ENCODE measurements around the gene EVA1C. TPM values are rescaled to one million over a fixed set of nuclear protein-coding genes. Genes with fewer than 3 reads are reported as not detected.
A peak's percentile ranks its signal among the peaks of the same experiment; 100 is the strongest.
"Not testable (repeated sequence)": the region's sequence is repeated elsewhere in the genome, so short reads cannot be mapped to it uniquely, and the experiment has no call there.

The EVA1C gene
- total RNA-seq, 1 donor from 2014 or later, result 1.0 TPM

DNA sequence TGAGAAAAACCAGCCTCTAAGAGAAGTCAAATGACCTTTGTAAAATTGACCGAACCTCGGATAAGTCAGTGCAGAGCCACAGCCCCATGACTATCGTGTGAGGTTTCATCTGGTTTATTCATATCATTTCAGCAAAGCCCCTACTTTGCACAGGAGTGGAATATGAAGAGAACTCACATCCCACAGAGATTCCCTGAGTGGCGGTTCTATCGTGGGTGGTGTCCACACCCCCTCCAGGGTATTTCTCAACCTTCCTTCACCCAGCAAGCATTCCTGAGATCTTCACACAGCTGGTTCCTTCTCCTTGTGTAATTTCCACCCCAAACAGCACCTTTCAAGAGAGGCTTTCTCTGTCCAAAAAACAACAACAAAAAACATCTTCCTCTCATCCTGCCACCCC, 47.5 kb downstream of the EVA1C start:
- no peak for DNase-seq (ENCODE audit: low read depth)

DNA sequence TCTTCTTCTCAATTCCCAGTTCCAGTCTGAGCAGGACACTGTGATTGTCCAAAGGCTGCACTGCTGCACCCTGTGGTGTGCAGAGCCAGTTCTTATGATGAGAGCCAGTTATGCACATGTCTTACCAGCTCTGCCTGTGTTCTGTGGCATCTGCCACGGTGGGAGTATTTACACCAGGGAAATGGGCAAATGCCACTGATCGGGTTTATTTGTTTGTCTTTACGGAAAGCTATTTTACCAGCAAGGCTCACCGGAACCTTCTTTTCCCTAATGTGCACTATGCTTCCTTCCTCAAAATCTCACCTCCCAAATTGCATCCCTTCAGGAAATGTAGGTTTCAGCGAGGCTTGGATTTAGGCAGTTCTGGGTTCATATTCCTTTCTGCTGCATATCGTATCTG, 49.0 kb downstream of the EVA1C start:
- DNase-seq (ENCODE audit: low read depth), result no peak

DNA sequence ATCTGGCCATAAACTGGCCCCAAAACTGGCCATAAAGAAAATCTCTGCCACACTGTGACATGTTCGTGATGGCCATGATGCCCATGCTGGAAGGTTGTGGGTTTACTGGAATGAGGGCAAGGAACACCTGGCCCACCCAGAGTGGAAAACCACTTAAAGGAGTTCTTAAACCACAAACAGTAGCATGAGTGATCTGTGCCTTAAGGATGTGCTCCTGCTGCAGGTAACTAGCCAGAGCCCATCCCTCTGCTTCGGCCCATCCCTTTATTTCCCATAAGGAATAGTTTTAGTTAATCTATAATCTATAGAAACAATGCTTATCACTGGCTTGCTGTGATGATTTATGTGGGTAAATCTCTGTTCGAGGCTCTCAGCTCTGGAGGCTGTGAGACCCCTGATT, 50.1 kb downstream of the EVA1C start:
- not testable (repeated sequence) for DNase-seq (ENCODE audit: low read depth)

DNA sequence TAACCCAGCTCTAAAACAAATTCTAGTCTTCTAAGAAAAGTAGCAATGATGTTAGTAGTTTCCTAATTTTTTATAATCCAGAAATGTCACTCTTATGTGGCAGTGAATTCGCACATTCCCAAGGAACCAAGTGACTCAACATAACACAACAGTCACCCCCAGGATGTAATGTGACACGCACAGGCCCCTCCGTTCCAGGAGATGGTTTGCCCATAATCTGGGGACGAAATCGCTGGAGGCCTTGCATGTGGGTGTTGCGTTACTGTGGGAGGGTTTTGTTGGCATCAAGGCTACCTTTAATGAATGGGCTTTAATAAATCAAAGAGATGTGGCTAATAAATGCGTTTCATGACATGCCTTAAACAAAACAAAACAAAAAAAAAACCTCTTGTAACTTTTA, 50.9 kb downstream of the EVA1C start:
- peak; percentile 51 for DNase-seq (ENCODE audit: low read depth)

DNA sequence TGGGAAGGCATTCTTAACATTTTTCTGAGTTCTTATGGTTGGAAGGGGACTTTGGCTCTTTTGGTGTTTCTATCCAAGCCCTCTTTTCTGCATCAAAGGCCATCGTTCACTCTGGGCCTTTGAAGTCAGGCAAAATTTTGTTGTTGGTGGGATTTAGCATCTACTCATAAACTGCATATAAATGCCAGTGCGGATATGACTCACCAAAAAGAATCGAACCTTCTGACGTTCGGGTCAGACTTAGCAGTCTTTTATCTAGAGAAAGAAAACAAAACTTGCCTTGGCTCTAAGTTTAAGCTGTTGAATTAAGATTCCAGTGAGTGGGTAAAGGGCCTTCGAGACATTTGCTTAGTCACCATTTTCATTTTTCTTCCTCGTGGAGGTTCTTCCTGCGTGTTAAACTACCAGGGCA, 51.4 kb downstream of the EVA1C start:
- peak; percentile 67 for DNase-seq (ENCODE audit: low read depth)

DNA sequence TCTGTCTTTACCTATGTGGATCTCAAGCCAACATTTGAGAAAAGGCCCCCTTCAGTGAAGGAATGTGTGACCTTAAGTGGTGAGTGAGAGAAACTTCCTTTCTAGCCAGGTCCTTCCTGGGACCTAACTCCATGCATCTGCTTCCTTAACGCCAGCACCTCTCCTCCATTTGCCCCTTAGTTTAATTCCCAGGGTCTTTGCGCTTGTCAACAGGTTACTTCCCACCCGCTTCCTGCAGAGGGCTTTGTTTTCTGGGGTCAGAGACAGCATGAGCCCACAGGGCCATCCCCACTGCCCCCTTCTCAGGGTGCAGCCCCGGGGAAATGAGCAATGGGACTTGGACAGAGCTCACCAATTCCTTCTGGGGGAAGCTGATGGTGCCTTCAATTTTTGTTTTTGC, 54.8 kb downstream of the EVA1C start:
- no peak for DNase-seq (ENCODE audit: low read depth)

DNA sequence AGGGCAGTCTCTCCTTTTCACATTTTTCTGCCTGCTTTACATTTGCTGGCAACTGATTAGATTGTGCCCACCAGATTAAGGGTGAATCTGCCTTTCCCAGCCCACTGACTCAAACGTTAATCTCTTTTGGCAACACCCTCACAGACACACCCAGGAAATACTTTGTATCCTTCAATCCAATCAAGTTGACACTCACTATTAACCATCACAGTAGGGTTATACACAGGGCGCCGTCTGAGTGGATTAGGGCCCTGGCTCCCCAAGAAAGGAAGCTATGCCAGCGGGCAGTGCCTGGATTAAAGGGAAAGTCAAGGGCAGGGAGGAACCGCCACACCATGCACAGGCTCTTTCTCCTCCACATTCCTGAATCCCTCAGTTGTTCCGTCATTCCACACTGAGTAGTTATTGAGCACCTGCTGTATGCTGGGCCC, 56.2 kb downstream of the EVA1C start:
- DNase-seq (ENCODE audit: low read depth), result no peak

DNA sequence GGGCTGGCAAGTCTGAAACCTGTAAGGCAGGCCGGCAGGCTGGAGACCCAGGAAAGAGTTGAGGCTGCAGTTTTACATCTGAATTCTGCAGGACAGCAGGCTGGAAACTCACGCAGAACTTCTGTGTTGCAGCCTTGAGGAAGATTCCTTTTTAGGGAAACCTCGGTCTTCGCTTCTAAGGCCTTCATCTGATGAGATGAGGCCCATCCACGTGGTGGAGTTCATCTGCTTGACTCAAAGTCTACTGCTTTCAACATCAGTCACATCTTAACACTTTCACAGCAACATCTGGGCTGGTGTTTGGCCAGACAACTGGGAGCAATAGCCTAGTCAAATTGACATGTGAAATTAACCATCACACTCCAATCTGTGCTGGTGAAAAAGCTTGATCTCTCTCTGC, 57.1 kb downstream of the EVA1C start:
- no peak for DNase-seq (ENCODE audit: low read depth)

DNA sequence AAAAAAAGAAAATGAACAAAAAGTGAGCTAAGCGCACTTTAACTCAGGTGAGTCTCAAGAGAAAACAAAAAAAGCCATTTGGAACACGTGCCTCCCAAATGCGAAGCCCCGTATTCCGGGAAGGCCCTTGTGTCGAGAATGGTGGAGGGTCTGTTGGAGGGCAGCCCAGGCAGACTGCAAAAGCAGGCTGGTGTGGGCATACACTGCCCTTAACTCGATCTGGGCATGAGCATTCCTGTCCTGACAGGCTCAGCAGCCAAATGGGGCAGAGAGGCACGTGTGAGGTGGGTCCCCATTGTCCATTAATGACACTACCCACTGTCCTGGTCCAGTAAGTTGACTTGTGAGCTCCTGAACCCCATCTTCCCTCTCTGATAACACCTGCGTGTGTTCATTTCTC, 57.7 kb downstream of the EVA1C start:
- DNase-seq (ENCODE audit: low read depth), result no peak

DNA sequence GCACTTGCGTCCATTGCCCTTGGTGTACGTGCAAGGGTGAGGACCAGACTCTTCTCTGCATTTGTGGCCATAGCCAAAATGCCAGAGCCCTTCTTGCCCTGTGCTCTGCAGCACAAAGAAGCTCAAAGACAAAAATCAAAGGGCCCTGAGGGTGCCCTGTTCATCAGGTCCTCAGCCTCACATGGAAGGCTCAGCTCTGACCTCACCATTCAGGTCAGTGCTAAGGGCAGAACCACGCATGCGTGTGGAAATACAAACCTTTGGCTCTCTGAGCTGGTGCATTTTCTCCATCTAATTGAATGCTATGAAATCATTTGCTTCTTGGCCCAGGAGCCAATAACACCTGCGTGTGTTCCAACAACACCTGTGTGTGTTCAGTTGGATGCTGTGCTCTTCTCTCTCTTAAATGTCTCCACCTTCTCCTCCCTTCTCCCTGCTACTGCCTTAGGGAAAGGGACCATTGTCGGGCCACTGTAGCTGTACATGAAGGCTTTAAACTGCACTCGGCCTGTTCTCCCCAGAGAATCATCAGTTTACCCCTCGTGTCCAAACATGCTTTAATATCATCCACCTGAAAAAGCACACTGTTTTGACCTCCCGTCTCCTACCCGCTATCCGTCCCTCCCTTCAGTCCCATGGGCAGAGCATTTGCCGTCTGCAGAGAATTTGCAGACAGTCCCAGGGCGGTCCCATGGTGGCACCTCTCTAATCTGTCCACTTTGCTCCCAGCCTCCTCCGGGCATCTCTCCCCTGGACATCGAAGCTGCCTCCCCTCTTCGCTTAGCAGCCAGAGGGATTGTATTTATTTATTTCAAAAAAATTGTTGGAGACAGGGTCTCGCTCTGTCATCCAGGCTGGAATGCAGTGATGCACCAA, 60.6 kb downstream of the EVA1C start:
- no peak for DNase-seq (ENCODE audit: low read depth)

DNA sequence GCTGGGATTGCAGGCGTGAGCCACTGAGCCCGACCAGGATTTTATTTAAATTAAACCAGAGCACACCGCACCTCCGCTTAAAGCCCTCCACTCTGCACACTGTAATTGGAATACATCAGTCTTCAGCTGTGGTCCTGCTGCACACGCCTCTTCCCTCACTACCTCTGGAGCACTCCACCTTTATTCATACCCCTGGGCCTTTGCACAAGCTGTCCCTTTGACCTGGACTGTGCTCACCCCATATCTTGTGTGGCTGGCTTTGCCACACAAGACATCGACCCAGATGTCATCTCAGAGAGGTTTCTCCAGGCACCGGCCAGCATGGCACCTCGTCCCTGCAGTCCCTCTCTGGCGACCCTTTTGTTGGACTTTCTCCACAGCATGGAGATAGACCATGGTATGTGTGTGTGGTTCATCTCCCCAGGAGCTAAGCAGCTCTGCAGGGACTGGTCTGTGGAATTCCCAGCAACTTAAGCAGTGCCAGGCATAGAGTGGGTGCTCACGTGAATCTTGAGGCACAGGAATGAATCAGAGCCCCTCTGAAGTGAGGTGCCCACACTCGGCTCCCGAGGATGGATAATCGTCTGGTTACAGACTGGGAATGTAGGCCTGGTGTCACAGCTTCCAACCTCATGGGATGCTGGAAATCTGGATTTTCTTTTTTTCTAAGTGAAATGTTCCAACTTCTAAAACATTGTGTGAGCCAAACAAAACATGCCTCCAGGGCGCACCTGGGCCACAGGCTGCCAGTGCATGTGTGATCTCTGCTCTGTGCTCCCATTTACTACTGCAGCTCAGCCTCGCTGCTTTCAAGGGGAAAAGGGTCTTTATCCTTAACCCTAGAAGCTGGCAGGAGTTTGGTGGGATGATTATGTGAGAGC, 61.9 kb downstream of the EVA1C start:
- no peak for DNase-seq (ENCODE audit: low read depth)

DNA sequence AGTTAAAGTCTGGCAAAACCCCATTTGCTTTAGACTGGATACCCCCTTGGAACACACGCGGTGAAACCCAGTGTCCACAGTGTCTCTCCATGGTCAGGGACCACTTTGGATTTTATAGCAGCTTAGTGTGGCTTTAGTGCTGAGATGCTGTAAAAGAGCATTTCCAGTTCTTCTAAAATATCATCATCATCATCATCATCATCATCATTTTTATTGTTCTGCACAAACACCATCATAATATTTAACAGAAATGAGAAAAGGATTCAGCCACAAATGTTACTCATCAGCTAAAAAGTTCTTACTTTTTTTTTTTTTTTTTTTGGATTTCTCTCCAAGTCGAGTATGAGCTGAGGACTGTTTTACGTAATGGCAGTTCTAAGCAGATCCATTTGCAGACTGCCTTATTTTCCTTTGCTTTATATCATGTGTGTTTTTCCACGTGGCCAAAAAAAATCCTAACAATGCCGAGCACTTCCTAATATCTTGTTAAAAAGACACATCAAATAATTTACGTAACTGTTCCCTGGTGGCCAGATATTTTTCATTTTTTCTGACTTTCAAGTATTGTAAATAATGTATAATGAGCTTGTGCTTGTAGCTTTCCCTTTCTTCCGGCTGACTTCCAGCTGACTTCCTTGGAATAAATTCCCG, 62.8 kb downstream of the EVA1C start:
- DNase-seq (ENCODE audit: low read depth), result no peak

DNA sequence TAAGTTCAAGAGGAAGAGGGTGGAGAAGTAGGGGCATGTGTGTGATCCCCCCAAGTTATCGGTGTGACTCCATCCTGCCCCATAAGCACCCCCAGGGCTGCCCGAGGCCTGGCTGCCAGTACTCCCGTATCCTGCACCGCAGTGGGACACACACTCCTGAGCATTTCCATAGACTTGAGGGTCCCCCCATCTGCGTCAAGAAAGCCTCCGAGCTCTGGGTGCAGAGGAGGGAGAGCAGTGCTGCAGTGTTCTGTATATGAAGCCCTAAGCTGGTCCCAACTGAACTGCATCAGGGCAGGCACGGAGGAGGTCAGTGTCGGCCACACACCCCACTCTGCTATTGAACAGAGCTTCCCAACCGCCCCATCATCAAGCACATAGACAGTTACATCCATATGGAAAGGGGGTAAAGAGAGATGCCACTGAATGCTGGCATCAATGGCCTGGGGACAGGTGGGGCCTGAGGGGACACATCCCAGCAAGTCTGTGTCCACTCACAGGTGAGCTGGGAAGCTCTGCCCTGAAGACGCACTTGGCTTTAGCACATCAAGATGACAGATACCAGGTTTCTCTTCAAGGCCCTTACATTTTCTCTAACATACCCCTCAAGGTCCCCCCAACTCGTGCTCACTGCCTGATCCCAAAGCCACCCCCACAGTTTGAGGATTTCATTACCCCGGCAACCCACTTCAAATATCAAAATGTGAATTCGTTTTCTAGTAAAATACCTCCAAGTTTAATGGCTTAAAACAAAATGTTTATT, 64.3 kb downstream of the EVA1C start:
- no peak for DNase-seq (ENCODE audit: low read depth)

DNA sequence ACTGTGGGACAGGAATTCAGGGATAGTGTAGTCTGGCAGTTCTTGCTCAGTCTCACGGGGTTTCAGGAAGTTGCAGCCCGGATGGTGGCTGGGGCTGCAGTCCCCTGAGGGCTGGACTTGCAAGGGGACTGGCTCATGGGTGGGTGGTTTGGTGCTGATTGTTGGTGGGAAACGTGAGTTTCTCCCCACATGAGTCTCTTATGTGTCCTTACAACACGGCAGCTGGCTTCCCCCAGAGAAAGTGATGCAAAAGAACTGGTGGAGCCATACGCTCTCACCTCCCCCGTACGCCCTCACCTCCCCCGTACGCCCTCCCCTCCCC, 64.9 kb downstream of the EVA1C start:
- no peak for DNase-seq (ENCODE audit: low read depth)

DNA sequence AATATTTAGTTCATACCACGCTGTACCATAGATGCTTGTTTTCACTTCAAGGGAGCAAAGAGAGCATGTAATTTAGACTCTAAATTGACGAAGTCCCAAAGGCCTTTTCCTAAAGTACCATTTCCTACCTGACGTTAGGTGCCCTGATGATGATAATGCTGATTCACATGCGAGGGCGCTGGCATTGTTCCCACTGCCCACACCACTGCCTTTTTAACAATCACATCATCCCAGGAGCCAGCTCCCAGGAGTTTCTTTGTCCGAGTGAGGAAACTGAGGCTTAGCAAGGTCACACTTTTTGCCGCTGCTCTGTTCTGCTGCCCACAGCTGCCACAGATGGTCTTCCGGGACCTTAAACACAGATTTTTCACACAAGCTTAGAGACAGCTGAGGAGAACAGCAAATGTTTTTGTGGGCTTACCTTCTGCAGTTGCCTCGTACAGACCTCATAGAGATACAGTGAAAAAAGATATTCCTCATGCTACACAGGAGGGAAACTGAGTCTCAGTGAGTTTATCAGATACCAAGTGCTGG, 69.4 kb downstream of the EVA1C start:
- no peak for DNase-seq (ENCODE audit: low read depth)

DNA sequence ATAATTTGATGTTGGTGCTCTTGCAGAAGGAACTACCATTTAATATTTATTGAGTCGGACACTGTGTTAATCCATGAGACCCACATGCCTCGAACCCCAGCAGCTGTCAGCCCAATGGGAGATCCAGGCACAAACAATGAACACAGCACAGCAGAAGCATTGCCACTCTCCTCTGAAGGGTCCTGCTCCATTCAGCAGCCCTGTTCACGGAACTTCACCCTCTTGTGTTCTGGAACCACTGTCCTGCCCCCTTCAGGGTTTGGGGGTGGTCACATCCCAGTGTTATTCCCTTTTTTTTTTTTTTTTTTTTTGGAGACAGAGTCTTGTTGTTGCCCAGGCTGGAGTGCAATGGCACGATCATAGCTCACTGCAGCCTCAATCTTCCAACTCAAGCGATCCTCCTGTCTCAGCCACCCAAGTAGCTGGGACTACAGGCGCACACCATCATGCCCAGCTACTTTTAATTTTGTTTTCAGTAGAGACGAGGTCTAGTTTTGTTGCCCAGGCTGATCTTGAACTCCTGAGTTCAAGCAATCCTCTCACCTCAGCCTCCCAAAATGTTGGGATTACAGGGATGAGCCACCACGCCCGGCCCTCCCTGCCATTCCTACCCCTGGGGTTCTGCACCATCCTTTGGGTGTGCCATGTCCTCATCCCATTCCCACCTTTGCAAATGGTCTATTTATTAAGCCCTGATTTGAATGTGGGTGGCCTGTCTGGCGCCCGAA, 70.2 kb downstream of the EVA1C start:
- DNase-seq (ENCODE audit: low read depth), result no peak

DNA sequence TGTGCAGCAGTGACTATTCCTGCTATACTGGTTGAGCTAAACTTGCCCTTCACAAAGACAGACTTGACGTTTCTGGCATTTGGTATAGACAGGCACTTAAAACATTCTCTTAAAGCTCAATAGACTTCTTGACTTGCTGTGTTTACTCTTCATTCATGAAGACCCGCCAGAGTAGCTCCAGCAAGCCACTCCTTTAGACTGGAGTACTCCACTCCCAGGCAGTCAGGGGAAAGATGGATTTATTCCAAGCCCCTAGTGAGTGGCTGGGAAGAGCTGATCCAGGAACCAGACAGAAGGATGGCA, 70.7 kb downstream of the EVA1C start:
- DNase-seq (ENCODE audit: low read depth), result no peak

DNA sequence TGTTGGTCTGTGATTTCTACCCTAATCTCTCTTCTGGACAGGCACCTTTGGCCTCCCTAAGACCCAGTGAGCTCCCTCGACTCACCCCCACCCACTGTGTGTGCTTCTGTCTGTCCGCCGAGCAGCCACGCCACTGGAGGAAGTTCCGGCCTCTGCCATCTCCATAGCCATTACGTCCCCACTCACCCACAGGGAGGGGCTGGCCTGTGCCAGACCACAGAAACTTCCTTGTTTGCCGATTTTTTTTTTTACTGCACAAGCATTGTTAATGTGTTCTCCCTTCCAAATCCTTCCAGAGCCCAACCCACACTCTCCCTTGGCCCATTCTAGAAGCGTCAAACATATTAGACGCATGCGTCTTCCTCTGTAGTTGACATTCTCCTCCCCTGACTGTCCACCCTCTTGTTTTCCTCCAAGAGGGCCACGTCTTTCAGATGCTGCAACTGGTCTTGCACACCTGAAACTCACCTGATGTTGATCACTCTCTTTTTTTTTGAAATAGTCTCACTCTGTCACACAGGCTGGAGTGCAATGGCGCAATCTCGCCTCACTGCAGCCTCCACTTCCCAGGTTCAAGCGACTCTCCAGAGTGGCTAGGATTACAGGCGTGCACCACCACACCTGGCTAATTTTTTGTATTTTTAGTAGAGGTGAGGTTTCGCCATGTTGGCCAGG, 72.3 kb downstream of the EVA1C start:
- DNase-seq (ENCODE audit: low read depth), result no peak

DNA sequence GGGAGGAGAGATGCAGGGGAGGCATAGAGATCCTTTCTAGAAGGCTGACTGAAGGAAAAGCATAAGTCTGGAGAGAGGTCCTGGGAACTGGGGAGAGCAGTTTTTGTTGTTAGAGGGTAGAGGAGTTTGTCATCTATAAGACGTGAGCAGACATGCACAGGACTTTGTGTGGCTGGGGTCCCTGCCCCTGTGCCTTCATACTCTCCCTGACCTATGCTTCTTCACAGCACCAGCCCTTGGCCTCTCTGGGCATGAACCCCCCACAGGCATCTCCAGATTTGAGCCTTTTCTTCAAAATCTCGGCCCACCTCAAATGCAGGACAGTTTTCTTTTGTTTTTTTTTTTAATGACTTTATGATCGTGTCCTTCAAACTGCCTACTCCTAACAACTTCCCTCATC, 79.9 kb downstream of the EVA1C start:
- no peak for DNase-seq (ENCODE audit: low read depth)
